UCSD-AML1 (cell line): ENCODE measurements around the gene CDHR5.
"Not testable (repeated sequence)": the region's sequence is repeated elsewhere in the genome, so short reads cannot be mapped to it uniquely, and the experiment has no call there.

Experiments
- DNase-seq: peaks from one replicate; lab custom pipeline; 2025; ENCODE audit not compliant: unreplicated experiment; lab: John Stamatoyannopoulos, UW

Gene CDHR5

GRCh38 chr11:624705-625635, at the start of gene CDHR5:
Gene CDHR5 (minus strand): TSS chr11:624955. CDS start chr11:624902, 53 bp downstream.
- DNase-seq = no peak

- DNase-seq = no peak
These were observed 49.7 kb upstream of the CDHR5 start for GRCh38 chr11:674406-674805.

- no peak for DNase-seq
These were observed 49.1 kb upstream of the CDHR5 start for GRCh38 chr11:673866-674265.

- no peak for DNase-seq
These were observed 41.0 kb upstream of the CDHR5 start for GRCh38 chr11:665704-666281.

- DNase-seq = no peak
These were observed 40.4 kb upstream of the CDHR5 start for GRCh38 chr11:665062-665703.

- peak; percentile 48 for DNase-seq
These were observed 38.0 kb upstream of the CDHR5 start for GRCh38 chr11:662689-663274.

GRCh38 chr11:660681-661444, 36.1 kb upstream of the CDHR5 start:
- no peak for DNase-seq

GRCh38 chr11:660281-660680, 35.5 kb upstream of the CDHR5 start:
- DNase-seq = no peak

- no peak for DNase-seq
These were observed 34.9 kb upstream of the CDHR5 start for GRCh38 chr11:659532-660085.

GRCh38 chr11:657691-658126, 33.0 kb upstream of the CDHR5 start:
- no peak for DNase-seq

- DNase-seq = no peak
These were observed 32.1 kb upstream of the CDHR5 start for GRCh38 chr11:656866-657265.

- DNase-seq = no peak
These were observed 31.7 kb upstream of the CDHR5 start for GRCh38 chr11:656426-656825.

- DNase-seq = no peak
These were observed 30.4 kb upstream of the CDHR5 start for GRCh38 chr11:655036-655726.

GRCh38 chr11:654444-654843, 29.7 kb upstream of the CDHR5 start:
- DNase-seq = not testable (repeated sequence)

GRCh38 chr11:653837-654236, 29.1 kb upstream of the CDHR5 start:
- no peak for DNase-seq

GRCh38 chr11:653136-653535, 28.4 kb upstream of the CDHR5 start:
- DNase-seq = not testable (repeated sequence)

- DNase-seq = no peak
These were observed 25.7 kb upstream of the CDHR5 start for GRCh38 chr11:650482-650881.

- DNase-seq = not testable (repeated sequence)
These were observed 23.0 kb upstream of the CDHR5 start for GRCh38 chr11:647672-648158.

GRCh38 chr11:646214-646613, 21.5 kb upstream of the CDHR5 start:
- no peak for DNase-seq

GRCh38 chr11:645536-645935, 20.8 kb upstream of the CDHR5 start:
- no peak for DNase-seq
